Neural cell (in vitro differentiated cells): ENCODE measurements around the gene SRSF2. TPM values are rescaled to one million over a fixed set of nuclear protein-coding genes. Genes with fewer than 3 reads are reported as not detected.

Experiments used
- H2AFZ ChIP-seq: fragments of 200-600, 300-800 bp; sonication (generic), shearing (Covaris generic); 2 replicates; pipeline ENCODE4 v1.6.0; 2014; ENCODE audit warnings: low read depth, mild to moderate bottlenecking, antibody characterized with exemption, low read length, moderate library complexity
- H3F3A ChIP-seq: fragments of 200-600 bp; shearing (Covaris generic); 2 replicates; pipeline ENCODE4 v1.6.1; 2016; ENCODE audit warnings: mild to moderate bottlenecking, moderate library complexity, mixed read lengths, antibody characterized with exemption, low read length; ENCODE audit not compliant: insufficient read depth, poor library complexity, severe bottlenecking
- H3K27ac ChIP-seq: fragments of 200-600, 300-800 bp; sonication (generic), shearing (Covaris generic); 2 replicates; pipeline ENCODE4 v1.5.1; 2014; ENCODE audit warnings: mild to moderate bottlenecking, low read length, moderate library complexity
- H3K27me3 ChIP-seq: fragments of 300-800, 200-600 bp; sonication (generic), shearing (Covaris generic); 2 replicates; pipeline ENCODE4 v1.6.0; 2014; ENCODE audit warnings: mild to moderate bottlenecking, low read depth, low read length, moderate library complexity; ENCODE audit not compliant: insufficient read depth
- H3K36me3 ChIP-seq: fragments of 300-800, 200-600 bp; sonication (generic), shearing (Covaris generic); 2 replicates; pipeline ENCODE4 v1.5.1; 2014; ENCODE audit warnings: mild to moderate bottlenecking, antibody characterized with exemption, low read length, moderate library complexity; ENCODE audit not compliant: insufficient read depth
- H3K4me2 ChIP-seq: fragments of 300-800, 200-600 bp; sonication (generic), shearing (Covaris generic); 2 replicates; pipeline ENCODE4 v1.6.0; 2014; ENCODE audit warnings: mild to moderate bottlenecking, low read length
- H3K4me3 ChIP-seq: fragments of 300-800, 200-600 bp; sonication (generic), shearing (Covaris generic); 2 replicates; pipeline ENCODE4 v1.5.1; 2014; ENCODE audit warnings: mild to moderate bottlenecking, low read length, moderate library complexity
- H3K79me2 ChIP-seq: fragments of 200-600 bp; shearing (Covaris generic); replicated peaks from 2 replicates; pipeline ENCODE4 v1.6.0; 2014; ENCODE audit warnings: mild to moderate bottlenecking, low read length, moderate library complexity; ENCODE audit not compliant: insufficient read depth
- H3K9ac ChIP-seq: fragments of 300-800, 200-600 bp; sonication (generic), shearing (Covaris generic); 2 replicates; pipeline ENCODE4 v1.6.1; 2016; ENCODE audit warnings: mild to moderate bottlenecking, low read length, mixed read lengths
- H3K9me2 ChIP-seq: fragments of 200-600 bp; shearing (Covaris generic); 2 replicates; pipeline ENCODE4 v1.6.1; 2016; ENCODE audit warnings: mild to moderate bottlenecking, low read length, mixed read lengths; ENCODE audit not compliant: insufficient read depth
- H3K9me3 ChIP-seq: fragments of 200-600, 300-800 bp; sonication (generic), shearing (Covaris generic); 2 replicates; pipeline ENCODE4 v1.6.1; 2016; ENCODE audit warnings: mild to moderate bottlenecking, mixed run types, low read length, moderate library complexity, mixed read lengths
- H4K20me1 ChIP-seq: fragments of 200-600 bp; shearing (Covaris generic); 2 replicates; pipeline ENCODE4 v1.6.1; 2016; ENCODE audit warnings: mild to moderate bottlenecking, mixed run types; ENCODE audit not compliant: insufficient read depth
- CTCF ChIP-seq: fragments of 450-650 bp; IDR thresholded peaks from 2 replicates; pipeline ENCODE4 v1.5.1; 2014; ENCODE audit warnings: antibody characterized with exemption, mild to moderate bottlenecking, moderate library complexity; ENCODE audit not compliant: poor library complexity, severe bottlenecking
- EP300 ChIP-seq: fragments of 450-650 bp; conservative IDR thresholded peaks from 2 replicates; pipeline ENCODE4 v1.6.1; 2014; ENCODE audit warnings: antibody characterized with exemption, mild to moderate bottlenecking, moderate library complexity; ENCODE audit not compliant: poor library complexity, severe bottlenecking
- EZH2 ChIP-seq: fragments of 200-600, 300-800 bp; shearing (Covaris generic), sonication (generic); IDR thresholded peaks from 2 replicates; pipeline ENCODE4 v1.6.1; 2014; ENCODE audit warnings: antibody characterized with exemption, low read length, borderline replicate concordance, mild to moderate bottlenecking; ENCODE audit not compliant: insufficient read depth, poor library complexity, severe bottlenecking
- POLR2AphosphoS5 ChIP-seq: IDR thresholded peaks from 2 replicates; pipeline ENCODE4 v1.6.1; 2012
- RAD21 ChIP-seq: fragments of 450-650 bp; conservative IDR thresholded peaks from 2 replicates; pipeline ENCODE4 v1.6.1; 2014; ENCODE audit warnings: antibody characterized with exemption, mild to moderate bottlenecking, moderate library complexity
- REST ChIP-seq: IDR thresholded peaks from 2 replicates; pipeline ENCODE4 v1.6.1; 2012; ENCODE audit warnings: borderline replicate concordance
- SMC3 ChIP-seq: fragments of 450-650 bp; conservative IDR thresholded peaks from 2 replicates; pipeline ENCODE4 v1.6.1; 2014; ENCODE audit warnings: antibody characterized with exemption, mild to moderate bottlenecking, moderate library complexity; ENCODE audit not compliant: poor library complexity
- polyA plus RNA-seq: library from polyadenylated mRNA; depleted of rRNA; stranded (reverse); fragments of >200 nt; gene quantifications from 2 replicates; pipeline ENCODE4 v1.2.3, GENCODE V29; 2014

SRSF2 gene
- polyA plus RNA-seq, 1 donor from 2014 or later, result 355 TPM

GRCh38 chr17:76755285-76755684, 18.2 kb upstream of the SRSF2 start:
- no peaks in the 10 kb centered on the region for H3K36me3 ChIP-seq
- no peaks in the 10 kb centered on the region for H3K27me3 ChIP-seq
- H3K79me2 ChIP-seq, result no peaks in the 10 kb centered on the region
- H3K9ac ChIP-seq, result no peak overlapping the region
- no peaks in the 10 kb centered on the region for H3K9me2 ChIP-seq
- no peaks in the 10 kb centered on the region for H3K9me3 ChIP-seq
- no peak overlapping the region for H2AFZ ChIP-seq
- no peaks in the 10 kb centered on the region for H4K20me1 ChIP-seq
- no peak overlapping the region for H3K4me3 ChIP-seq
- no peak overlapping the region for H3K4me2 ChIP-seq
- H3K27ac ChIP-seq, result no peak overlapping the region
- H3F3A ChIP-seq, result no peaks in the 10 kb centered on the region
- TF ChIP-seq EP300, result no peak

GRCh38 chr17:76753061-76753961, 16.2 kb upstream of the SRSF2 start:
- H4K20me1 ChIP-seq, result no peaks in the 10 kb centered on the region
- H3K9me2 ChIP-seq, result no peaks in the 10 kb centered on the region
- no peaks in the 10 kb centered on the region for H3K27me3 ChIP-seq
- no peaks in the 10 kb centered on the region for H3F3A ChIP-seq
- H3K9ac ChIP-seq, result no peak overlapping the region
- no peaks in the 10 kb centered on the region for H3K9me3 ChIP-seq
- no peak overlapping the region for H3K4me3 ChIP-seq
- no peaks in the 10 kb centered on the region for H3K36me3 ChIP-seq
- no peaks in the 10 kb centered on the region for H3K79me2 ChIP-seq
- H3K27ac ChIP-seq, result no peak overlapping the region
- H3K4me2 ChIP-seq, result no peak overlapping the region
- no peak overlapping the region for H2AFZ ChIP-seq
- no peak for TF ChIP-seq REST

- Histone ChIP-seq H3K79me2 (no peaks in the 10 kb centered on the region), H3K27ac (no peak overlapping the region), H3K9me3 (no peaks in the 10 kb centered on the region), H4K20me1 (no peaks in the 10 kb centered on the region), H3K27me3 (no peaks in the 10 kb centered on the region), H3K36me3 (no peaks in the 10 kb centered on the region), H3F3A (no peaks in the 10 kb centered on the region), H3K4me2 (no peak overlapping the region), H3K9me2 (no peaks in the 10 kb centered on the region), H2AFZ (no peak overlapping the region), H3K4me3 (no peak overlapping the region), H3K9ac (no peak overlapping the region)
- no peak for TF ChIP-seq CTCF
- no peak for TF ChIP-seq SMC3
- TF ChIP-seq EZH2, result no peak
- TF ChIP-seq RAD21, result no peak
- no peak for TF ChIP-seq POLR2AphosphoS5
- no peak for TF ChIP-seq EP300
Measured at GRCh38 chr17:76752006-76752405, 14.9 kb upstream of the SRSF2 start.
